HTR-8/SVneo (cell line): ENCODE results near the gene NUDT17.
"Not testable (repeated sequence)": the region's sequence is repeated elsewhere in the genome, so short reads cannot be mapped to it uniquely, and the experiment has no call there.

Experiments
- DNase-seq: peaks from one replicate; pipeline ENCODE4 v3.0.0; 2011; ENCODE audit warnings: low spot score, mixed read lengths; ENCODE audit not compliant: insufficient read length
- FAIRE-seq: peaks from 2 replicates; lab custom pipeline; 2011; peaks lifted over from hg19 to GRCh38; lab: Jason Lieb, UNC

The NUDT17 gene, protein sequence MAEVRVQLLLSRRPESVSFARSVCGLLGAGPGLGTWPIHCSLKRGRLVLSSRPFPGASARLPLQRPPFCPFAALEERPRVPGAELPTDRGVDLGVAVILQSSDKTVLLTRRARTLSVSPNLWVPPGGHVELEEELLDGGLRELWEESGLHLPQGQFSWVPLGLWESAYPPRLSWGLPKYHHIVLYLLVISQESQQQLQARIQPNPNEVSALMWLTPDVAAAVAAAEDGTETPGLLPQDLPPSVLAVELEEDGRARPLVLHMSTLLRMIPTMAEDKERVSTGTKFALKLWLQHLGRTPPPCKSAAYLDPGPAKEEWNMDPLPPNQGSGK

DNA sequence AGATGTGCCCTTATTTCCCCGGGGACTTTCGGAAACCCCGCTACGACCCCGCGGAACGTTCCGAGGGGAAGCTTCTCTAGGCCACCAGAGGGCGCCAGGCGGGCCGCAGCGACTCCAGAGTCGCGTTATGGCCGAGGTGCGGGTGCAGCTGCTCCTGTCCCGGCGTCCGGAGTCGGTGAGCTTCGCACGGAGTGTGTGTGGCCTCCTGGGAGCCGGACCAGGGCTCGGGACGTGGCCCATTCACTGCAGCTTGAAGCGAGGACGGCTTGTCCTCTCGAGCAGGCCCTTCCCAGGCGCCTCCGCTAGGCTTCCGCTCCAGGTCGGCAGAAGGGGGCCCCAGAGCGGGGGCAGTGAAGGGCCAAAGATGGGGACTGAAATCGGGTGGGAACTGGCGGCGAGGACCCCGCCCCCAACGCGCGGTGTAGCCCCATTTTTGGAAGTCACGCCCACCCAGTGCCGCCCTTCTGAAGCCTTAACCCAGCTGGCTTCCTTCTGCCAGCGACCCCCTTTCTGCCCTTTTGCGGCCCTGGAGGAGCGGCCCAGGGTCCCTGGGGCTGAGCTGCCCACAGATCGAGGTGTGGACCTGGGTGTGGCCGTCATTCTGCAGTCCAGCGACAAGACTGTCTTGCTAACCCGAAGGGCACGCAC, at the start of gene NUDT17:
TSS of gene NUDT17 (plus strand) at position 117 of the 648 bp plus-strand sequence. CDS start at position 128, 11 bp downstream.
- DNase-seq (peak; percentile 83), FAIRE-seq (no peak)

DNA sequence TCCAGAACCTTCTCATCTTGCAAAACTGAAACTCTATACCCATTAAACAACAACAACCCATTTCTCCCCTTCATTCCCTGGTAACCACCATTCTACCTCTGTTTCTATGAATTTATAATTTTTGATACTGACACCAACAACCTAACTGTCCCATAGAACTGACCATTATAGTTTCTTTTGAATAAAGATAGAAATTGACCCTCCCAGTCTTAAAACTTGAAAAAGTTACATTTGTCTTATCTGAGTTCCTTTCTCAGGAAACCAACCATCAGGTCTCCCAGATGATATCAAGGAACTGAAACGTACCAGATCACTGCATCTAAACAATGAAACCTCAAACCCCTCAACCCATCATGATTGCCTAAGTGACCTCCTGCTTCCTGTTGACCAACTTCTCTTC, 48.7 kb upstream of the NUDT17 start:
- DNase-seq (no peak), FAIRE-seq (no peak)

GRCh38 chr1:145799806-145800205, 45.6 kb upstream of the NUDT17 start:
- FAIRE-seq (no peak), DNase-seq (no peak)

DNA sequence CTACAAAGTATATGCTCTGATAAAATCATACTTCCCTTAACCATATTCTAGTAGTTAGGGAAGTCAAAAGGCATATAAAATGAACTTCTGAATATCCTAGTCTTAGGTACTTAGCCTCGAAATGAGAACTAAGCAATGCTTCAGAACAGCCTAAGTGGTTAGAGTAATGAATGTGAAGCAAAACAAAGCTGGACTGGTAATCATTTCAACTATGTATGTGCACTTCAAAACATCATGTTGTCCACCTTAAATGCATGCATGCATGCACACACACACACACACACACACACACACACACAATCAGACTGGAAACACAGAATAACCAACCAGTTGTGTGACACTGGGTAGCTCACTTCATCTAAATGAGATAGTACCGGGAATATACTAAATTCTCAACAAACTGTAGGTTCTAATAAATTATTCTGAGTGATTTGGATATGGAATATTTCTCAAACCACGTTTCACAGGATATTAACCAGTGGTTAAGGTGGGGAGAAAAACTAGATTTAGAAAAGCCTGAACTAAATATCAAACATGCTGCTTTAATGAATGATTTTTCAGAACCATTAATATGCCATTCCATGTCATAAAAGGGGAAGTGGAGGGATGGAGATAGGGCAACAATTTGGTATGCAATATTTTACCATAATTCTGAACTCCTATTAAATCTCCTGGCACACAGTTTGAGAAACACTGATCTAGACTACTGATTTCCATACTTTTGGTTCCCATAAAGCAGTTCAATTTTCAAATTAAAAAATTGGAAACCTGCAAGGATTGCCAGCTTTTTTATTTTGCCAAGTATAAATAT, 41.0 kb upstream of the NUDT17 start:
- DNase-seq (no peak), FAIRE-seq (no peak)

DNA sequence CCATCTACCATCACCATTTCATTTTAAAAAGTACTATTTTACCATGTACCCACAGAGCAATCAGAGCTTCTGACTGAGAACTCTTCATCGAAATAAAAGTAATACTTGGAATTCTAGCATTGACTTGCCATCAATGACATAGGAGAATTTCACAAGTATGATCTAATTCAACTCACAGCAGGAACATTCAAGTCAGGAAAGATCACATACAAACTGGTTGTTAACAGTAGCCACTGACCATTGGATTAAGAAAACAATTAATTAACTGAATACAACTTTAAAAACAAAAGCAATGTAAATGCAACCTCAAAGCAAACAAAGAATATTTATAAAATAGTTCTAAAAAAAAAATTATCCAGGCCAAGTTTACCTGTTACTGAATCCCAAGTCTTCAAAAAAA, 40.4 kb upstream of the NUDT17 start:
- no peak for DNase-seq
- FAIRE-seq: no peak

DNA sequence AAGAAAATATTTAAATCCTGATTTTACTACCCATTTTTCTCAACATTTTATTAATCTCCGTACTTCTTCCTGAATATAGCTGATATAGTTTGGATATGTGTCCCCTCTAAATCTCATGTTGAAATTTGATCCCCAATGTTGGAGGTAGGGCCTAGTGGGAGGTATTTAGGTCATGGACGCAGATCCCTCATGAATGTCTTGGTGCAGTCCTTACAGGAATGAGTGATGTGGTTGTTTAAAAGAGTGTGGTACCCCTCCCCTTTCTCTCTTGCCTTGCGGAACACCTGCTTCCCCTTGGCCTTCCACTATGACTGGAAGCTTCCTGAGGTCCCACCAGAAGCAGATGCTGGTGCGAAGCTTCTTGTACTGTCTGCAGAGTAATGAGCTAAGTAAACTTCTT, 39.0 kb upstream of the NUDT17 start:
- FAIRE-seq (no peak), DNase-seq (no peak)

GRCh38 chr1:145806844-145807243, 38.6 kb upstream of the NUDT17 start:
- no peak for DNase-seq
- no peak for FAIRE-seq

DNA sequence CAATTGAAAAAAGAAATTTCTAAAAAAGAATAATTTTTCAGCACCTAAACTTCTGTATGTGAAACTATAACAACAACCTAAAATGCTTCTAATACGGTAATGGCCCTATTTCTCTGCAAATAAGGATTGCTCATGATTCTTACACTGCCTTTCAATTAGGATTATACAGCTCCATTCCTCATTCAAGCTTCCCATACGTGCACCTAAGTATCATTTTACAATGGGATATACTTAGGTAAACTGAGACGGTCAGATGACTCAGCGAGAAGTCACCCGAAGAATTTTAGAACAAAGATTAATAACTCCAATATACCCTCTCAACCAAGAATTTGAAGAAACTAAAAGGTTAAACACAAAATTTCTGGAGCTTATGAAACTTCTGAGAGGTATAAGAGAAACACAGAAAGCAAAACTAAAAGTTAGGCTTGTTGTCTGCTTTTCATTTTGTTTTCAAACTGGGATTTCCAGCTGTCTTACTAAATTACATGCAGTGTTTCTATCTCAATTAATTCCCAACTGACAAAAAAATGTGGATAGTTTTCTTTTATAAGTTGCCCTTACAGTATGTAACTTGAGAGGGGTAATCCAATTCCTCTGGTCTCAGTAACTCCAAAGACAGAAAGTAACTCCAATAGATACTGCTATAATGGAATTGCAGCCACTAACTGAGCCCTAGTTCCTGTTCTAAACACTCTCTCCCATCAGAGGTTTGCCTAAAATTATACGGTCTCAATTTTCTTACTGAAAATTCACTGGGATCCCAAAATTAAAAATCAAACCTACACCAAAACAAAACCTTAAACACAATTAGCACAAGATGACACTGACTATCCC, 32.2 kb upstream of the NUDT17 start:
- DNase-seq, FAIRE-seq: not testable (repeated sequence)

DNA sequence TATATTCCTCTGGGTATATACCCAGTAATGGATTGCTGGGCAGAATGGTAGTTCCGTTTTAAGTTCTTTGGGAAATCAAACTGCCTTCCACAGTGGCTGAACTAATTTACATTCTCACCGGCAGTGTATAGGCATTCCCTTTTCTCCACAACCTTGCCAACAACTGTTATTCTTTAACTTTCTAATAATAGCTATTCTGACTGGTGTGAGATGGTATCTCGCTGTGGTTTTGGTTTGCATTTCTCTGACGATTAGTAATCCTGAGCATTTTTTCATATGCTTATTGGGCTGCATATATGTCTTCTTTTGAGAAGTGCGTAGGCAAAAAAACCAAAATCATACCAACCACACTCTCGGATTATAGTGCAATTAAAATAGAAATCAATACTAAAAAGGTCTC, 27.3 kb upstream of the NUDT17 start:
- FAIRE-seq, DNase-seq: not testable (repeated sequence)

DNA sequence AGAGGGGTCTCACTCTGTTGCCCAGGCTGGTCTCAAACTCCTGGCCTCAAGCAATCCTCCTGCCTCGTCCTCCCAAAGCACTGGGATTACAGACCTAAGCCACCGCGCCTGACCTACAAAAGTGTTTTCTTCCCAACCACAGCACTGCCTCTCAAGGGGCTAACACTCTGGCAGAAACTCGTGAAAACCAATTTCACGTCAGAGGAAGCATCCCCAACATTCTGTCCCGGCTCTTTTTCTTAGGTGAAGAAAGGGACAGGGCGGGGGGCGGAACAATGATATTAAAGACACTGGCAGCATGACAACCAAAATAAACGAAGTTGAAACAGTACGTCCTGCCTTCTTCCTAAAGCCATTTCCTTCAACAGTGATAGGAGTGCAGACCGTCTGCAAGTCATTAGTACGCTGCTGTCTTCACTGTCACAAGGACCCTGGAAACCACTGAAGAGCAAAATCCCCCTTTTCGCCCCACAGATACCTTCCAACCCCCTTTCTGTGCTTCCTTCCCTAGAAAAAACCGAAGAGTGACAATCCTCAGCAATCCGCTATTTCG, 22.6 kb upstream of the NUDT17 start:
- not testable (repeated sequence) for FAIRE-seq, DNase-seq

DNA sequence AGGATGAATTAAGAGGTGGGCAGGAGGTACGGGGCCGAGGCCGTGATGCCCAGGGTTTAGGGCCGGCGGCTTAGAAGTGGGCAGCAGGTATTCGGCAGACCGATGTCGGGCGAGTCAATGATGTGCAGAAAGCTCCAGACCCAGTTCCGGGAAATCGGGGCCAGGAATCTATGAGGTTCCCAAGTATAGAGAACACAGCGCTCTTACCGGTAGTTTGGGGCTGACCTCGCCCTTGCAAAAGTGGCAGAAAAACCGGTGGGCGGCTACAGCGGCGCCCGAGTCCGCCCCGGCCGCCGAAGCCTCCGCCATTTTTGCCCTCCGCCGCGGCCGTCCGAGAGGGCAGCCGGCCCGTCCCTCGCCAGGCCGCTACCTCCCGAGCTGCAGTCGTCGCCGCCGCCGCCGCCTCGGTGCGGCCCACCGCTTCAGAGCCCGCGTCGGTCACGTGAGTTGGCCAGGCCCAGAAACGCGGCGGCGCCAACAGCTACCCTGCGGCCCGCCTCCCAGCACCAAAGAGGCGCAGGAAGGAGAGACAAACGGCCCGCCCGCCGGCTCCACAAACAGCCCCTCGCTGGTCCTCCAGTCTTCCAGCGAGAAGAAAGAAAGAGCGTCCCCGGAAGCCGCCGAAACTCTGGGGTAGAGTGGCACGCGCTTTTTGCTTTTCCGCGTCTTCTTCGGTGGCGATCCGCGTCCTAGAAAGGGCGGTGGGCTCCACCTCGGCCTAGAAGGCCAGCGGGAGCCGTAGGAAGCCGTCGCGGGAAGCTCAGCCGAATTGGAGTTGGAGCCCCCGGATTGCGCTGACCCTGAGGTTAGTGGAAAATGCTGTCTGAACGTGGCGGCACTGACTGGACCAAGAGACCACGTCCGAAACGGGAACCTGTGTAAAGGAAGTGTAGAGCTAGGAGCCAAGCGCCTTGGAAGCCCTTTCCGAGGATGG, 21.6 kb upstream of the NUDT17 start, which contains the start of the genes POLR3C and RNF115:
TSS of gene POLR3C (plus strand) at position 636 of the 934 bp plus-strand sequence. CDS start 1,577 bp downstream, outside the sequence.
TSS of gene RNF115 (minus strand) at position 531 of the 934 bp plus-strand sequence. CDS start at position 309, 222 bp downstream.
- FAIRE-seq (no peak), DNase-seq (peak; percentile 74)

DNA sequence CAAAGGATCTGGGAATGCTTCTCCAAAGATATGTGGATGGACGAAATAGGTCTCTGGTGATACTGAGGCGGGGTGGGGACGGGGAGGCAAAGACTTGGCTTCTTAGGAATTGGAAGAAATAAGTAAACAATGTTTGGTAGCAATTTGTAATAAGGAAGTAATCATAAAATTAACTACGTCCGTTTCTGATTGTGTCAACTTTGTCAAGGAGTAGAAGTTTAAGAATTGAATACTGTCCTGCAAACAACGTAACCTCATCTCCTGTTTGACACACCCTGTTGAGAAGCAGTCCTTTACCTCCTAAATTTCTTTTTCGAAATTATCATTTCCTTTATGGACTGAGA, 21.0 kb upstream of the NUDT17 start:
- FAIRE-seq (no peak), DNase-seq (no peak)

GRCh38 chr1:145826030-145826429, 19.4 kb upstream of the NUDT17 start:
- no peak for FAIRE-seq

GRCh38 chr1:145827966-145828365, 17.5 kb upstream of the NUDT17 start:
- FAIRE-seq (no peak), DNase-seq (no peak)

More at GRCh38 chr1:145826030-145826429, 19.4 kb upstream of the NUDT17 start:
- no peak for DNase-seq

GRCh38 chr1:145828367-145829026, 16.9 kb upstream of the NUDT17 start:
- DNase-seq: no peak
- FAIRE-seq: no peak

- not testable (repeated sequence) for DNase-seq, FAIRE-seq
Observed at GRCh38 chr1:145830810-145831209, 14.6 kb upstream of the NUDT17 start.

GRCh38 chr1:145837656-145838055, 7.8 kb upstream of the NUDT17 start:
- DNase-seq (no peak), FAIRE-seq (no peak)

GRCh38 chr1:145843031-145843430, 2.4 kb upstream of the NUDT17 start:
- FAIRE-seq (no peak), DNase-seq (no peak)
